Glutamatergic neuron (in vitro differentiated cells): ENCODE results near the gene SULT1C4. TPM values are rescaled to one million over a fixed set of nuclear protein-coding genes. Genes with fewer than 3 reads are reported as not detected.

Source experiments
- DNase-seq: peaks from one replicate; pipeline ENCODE4 v3.0.0; 2022
- H3K27ac Mint-ChIP-seq: one replicate; pipeline ENCODE4 v1.8.0; 2020; ENCODE audit warnings: mild to moderate bottlenecking, mixed read lengths, inconsistent platforms; ENCODE audit not compliant: unreplicated experiment
- H3K27me3 Mint-ChIP-seq: one replicate; pipeline ENCODE4 v1.8.0; 2020; ENCODE audit warnings: mild to moderate bottlenecking, moderate library complexity, mixed read lengths, inconsistent platforms; ENCODE audit not compliant: unreplicated experiment
- H3K36me3 Mint-ChIP-seq: one replicate; pipeline ENCODE4 v1.8.0; 2020; ENCODE audit warnings: mild to moderate bottlenecking, mixed read lengths, inconsistent platforms; ENCODE audit not compliant: unreplicated experiment
- H3K4me1 Mint-ChIP-seq: one replicate; pipeline ENCODE4 v1.8.0; 2020; ENCODE audit warnings: mild to moderate bottlenecking, low read depth, mixed read lengths, inconsistent platforms; ENCODE audit not compliant: unreplicated experiment
- H3K4me3 Mint-ChIP-seq: one replicate; pipeline ENCODE4 v1.8.0; 2020; ENCODE audit warnings: mild to moderate bottlenecking, mixed read lengths, inconsistent platforms; ENCODE audit not compliant: unreplicated experiment
- H3K9me3 Mint-ChIP-seq: one replicate; pipeline ENCODE4 v1.8.0; 2020; ENCODE audit warnings: mild to moderate bottlenecking, moderate library complexity, mixed read lengths, inconsistent platforms; ENCODE audit not compliant: unreplicated experiment
- CTCF ChIP-seq: fragments of 200-600 bp; sonication (generic); IDR thresholded peaks from one replicate; pipeline ENCODE4 v1.5.0; 2021; ENCODE audit not compliant: partially characterized antibody, unreplicated experiment
- total RNA-seq: library from RNA; stranded (reverse); fragmentation: NEBNext Ultra II Directional; extraction: Animal tissue kit (Norgen Biotek cat#: 25700); gene quantifications from one replicate; pipeline ENCODE4 v1.2.1, GENCODE V29; 2021; ENCODE audit not compliant: unreplicated experiment

SULT1C4 gene
- total RNA-seq, 1 donor from 2014 or later = 1.6 TPM

- Mint-ChIP-seq H3K27ac (no peak overlapping the region), H3K9me3 (peaks cover 2% of the 10 kb centered on the region), H3K27me3 (no peaks in the 10 kb centered on the region), H3K4me1 (no peaks in the 10 kb centered on the region), H3K4me3 (no peak overlapping the region), H3K36me3 (no peaks in the 10 kb centered on the region)
- no peak for TF ChIP-seq CTCF
- DNase-seq = no peak
Observed at GRCh38 chr2:108347786-108348185, 30.0 kb upstream of the SULT1C4 start.

GRCh38 chr2:108348816-108349570 lies 28.8 kb upstream of the SULT1C4 start:
- Mint-ChIP-seq H3K9me3 (peaks cover 3% of the 10 kb centered on the region), H3K27ac (no peak overlapping the region), H3K27me3 (no peaks in the 10 kb centered on the region), H3K36me3 (no peaks in the 10 kb centered on the region), H3K4me1 (no peaks in the 10 kb centered on the region), H3K4me3 (no peak overlapping the region)
- DNase-seq = no peak
- TF ChIP-seq CTCF = no peak

GRCh38 chr2:108349571-108349928 lies 28.2 kb upstream of the SULT1C4 start:
- no peak for DNase-seq
- Mint-ChIP-seq H3K4me1 (no peaks in the 10 kb centered on the region), H3K9me3 (peaks cover 3% of the 10 kb centered on the region), H3K27ac (no peak overlapping the region), H3K36me3 (no peaks in the 10 kb centered on the region), H3K4me3 (no peak overlapping the region), H3K27me3 (no peaks in the 10 kb centered on the region)
- TF ChIP-seq CTCF = no peak

- H3K27ac Mint-ChIP-seq = no peak overlapping the region
- DNase-seq = no peak
- H3K27me3 Mint-ChIP-seq = no peaks in the 10 kb centered on the region
- H3K4me1 Mint-ChIP-seq = no peaks in the 10 kb centered on the region
- peaks cover 3% of the 10 kb centered on the region for H3K9me3 Mint-ChIP-seq
- no peak overlapping the region for H3K4me3 Mint-ChIP-seq
- no peak for TF ChIP-seq CTCF
- no peaks in the 10 kb centered on the region for H3K36me3 Mint-ChIP-seq
Observed at GRCh38 chr2:108351889-108352288, 25.9 kb upstream of the SULT1C4 start.

- no peak for TF ChIP-seq CTCF
- no peaks in the 10 kb centered on the region for H3K27me3 Mint-ChIP-seq
- H3K4me3 Mint-ChIP-seq = no peak overlapping the region
- no peak overlapping the region for H3K27ac Mint-ChIP-seq
- peaks cover 3% of the 10 kb centered on the region for H3K9me3 Mint-ChIP-seq
- no peaks in the 10 kb centered on the region for H3K36me3 Mint-ChIP-seq
- no peak for DNase-seq
- no peaks in the 10 kb centered on the region for H3K4me1 Mint-ChIP-seq
Observed at GRCh38 chr2:108354136-108354535, 23.6 kb upstream of the SULT1C4 start.
